ENCODE data around the gene SRPK2. TPM values are rescaled to one million over a fixed set of nuclear protein-coding genes. Genes with fewer than 3 reads are reported as not detected.

The SRPK2 gene
- total and polyA plus RNA-seq, 3 donors from 2014 or later = 181 to 293 (median 226) TPM

GRCh38 chr7:105127179-105127578 lies 261.5 kb downstream of the SRPK2 start:
- Histone ChIP-seq H3K9me3 (no peaks in the 10 kb centered on the region), H3K27me3 (no peaks in the 10 kb centered on the region), H3K4me1 (peaks cover 5% of the 10 kb centered on the region), H3K36me3 (ENCODE audit: low read depth, missing control alignments) (no peaks in the 10 kb centered on the region), H3K4me3 (no peak overlapping the region), H3K27ac (no peak overlapping the region)
- intact Hi-C loops (cut with DNase I; ENCODE audit: low total_unique reads) = no loop called here
- 84 to 88% methylated on average over 8 of the region's 8 CpGs for WGBS, 2 donors
- no peak for TF ChIP-seq POLR2A (IDR thresholded peaks at IDR 0.05)
- TF ChIP-seq, protein P1, sequence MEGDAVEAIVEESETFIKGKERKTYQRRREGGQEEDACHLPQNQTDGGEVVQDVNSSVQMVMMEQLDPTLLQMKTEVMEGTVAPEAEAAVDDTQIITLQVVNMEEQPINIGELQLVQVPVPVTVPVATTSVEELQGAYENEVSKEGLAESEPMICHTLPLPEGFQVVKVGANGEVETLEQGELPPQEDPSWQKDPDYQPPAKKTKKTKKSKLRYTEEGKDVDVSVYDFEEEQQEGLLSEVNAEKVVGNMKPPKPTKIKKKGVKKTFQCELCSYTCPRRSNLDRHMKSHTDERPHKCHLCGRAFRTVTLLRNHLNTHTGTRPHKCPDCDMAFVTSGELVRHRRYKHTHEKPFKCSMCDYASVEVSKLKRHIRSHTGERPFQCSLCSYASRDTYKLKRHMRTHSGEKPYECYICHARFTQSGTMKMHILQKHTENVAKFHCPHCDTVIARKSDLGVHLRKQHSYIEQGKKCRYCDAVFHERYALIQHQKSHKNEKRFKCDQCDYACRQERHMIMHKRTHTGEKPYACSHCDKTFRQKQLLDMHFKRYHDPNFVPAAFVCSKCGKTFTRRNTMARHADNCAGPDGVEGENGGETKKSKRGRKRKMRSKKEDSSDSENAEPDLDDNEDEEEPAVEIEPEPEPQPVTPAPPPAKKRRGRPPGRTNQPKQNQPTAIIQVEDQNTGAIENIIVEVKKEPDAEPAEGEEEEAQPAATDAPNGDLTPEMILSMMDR (IDR thresholded peaks at IDR 0.05) = no peak
- no peak for DNase-seq

DNA sequence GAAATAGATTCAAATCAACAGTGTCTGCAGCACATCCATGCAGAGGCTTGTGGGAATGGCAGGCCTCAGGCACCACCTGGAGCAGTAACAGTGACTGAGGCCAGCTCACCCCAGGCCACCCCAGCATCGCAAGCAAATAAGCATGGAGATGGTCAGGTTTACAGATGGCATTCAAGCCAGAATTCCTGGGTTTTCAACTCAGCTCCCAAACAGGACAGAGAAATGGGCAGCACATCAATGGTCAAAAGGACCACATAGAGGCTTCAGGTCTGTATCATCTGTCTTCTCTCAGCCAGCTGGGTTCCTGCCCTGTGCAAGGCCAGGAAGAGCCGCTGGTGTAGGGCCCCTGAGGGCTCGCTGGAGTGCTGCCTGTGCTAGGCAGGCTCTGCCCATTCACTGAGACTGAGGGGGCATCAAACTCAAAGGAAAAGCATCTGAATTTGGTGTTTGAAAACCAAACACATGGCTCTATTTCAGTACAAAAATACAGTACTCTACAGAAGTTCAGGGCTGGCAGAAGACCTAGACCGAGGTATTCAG lies 262.2 kb downstream of the SRPK2 start:
- Histone ChIP-seq H3K4me3 (no peak overlapping the region), H3K27me3 (no peaks in the 10 kb centered on the region), H3K36me3 (ENCODE audit: low read depth, missing control alignments) (no peaks in the 10 kb centered on the region), H3K27ac (no peak overlapping the region), H3K4me1 (peaks cover 5% of the 10 kb centered on the region), H3K9me3 (no peaks in the 10 kb centered on the region)
- no peak for DNase-seq
- TF ChIP-seq POLR2A (IDR thresholded peaks at IDR 0.05) = no peak
- TF ChIP-seq, protein P1 (IDR thresholded peaks at IDR 0.05) = no peak
- WGBS, 2 donors = 70 to 82% methylated on average over 4 of the region's 4 CpGs
- intact Hi-C loops (cut with DNase I; ENCODE audit: low total_unique reads) = no loop called here

- TF ChIP-seq POLR2A (IDR thresholded peaks at IDR 0.05) = no peak
- TF ChIP-seq, protein P1 (IDR thresholded peaks at IDR 0.05) = no peak
- no peak overlapping the region for H3K27ac ChIP-seq
- intact Hi-C loops (cut with DNase I; ENCODE audit: low total_unique reads) = no loop called here
- H3K4me3 ChIP-seq = no peak overlapping the region
- WGBS, 2 donors = 95% methylated on average over 12 of the region's 12 CpGs
- H3K27me3 ChIP-seq = no peaks in the 10 kb centered on the region
- H3K4me1 ChIP-seq = peaks cover 5% of the 10 kb centered on the region
- H3K36me3 ChIP-seq (ENCODE audit: low read depth, missing control alignments) = no peaks in the 10 kb centered on the region
- no peak for DNase-seq
- H3K9me3 ChIP-seq = no peaks in the 10 kb centered on the region
Measured at GRCh38 chr7:105125745-105126144, 263.0 kb downstream of the SRPK2 start.

DNA sequence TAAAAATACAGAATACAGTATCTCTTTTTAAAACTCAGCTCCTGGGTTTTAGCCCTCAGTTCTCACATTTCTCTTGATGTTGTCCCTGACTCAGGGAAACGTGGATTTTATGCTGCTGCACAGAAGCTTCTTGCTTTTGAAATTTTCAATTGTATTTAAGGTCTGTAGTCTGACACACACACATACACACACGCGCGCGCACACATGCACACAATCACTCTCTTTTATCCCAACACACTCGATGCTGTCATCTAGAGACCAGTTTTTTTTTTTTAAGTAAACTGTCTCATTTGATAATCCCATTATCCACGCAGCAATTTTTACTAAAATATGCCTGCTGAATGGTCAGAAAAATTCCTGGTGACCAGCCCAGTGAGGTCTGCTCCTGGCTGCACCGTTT lies 266.1 kb downstream of the SRPK2 start:
- no peak for DNase-seq
- no peaks in the 10 kb centered on the region for H3K9me3 ChIP-seq
- intact Hi-C loops (cut with DNase I; ENCODE audit: low total_unique reads) = no loop called here
- no peaks in the 10 kb centered on the region for H3K27me3 ChIP-seq
- H3K4me1 ChIP-seq = peaks cover 13% of the 10 kb centered on the region
- no peaks in the 10 kb centered on the region for H3K36me3 ChIP-seq (ENCODE audit: low read depth, missing control alignments)
- no peak overlapping the region for H3K4me3 ChIP-seq
- WGBS, 2 donors = 66% methylated on average over 8 of the region's 8 CpGs
- TF ChIP-seq, protein P1 (IDR thresholded peaks at IDR 0.05) = no peak
- TF ChIP-seq POLR2A (IDR thresholded peaks at IDR 0.05) = no peak
- H3K27ac ChIP-seq = no peak overlapping the region

All from testis (tissue), 3 donors.